ENCODE data around the gene VWA5A.
A peak's percentile ranks its signal among the peaks of the same experiment; 100 is the strongest.

Gene VWA5A, protein sequence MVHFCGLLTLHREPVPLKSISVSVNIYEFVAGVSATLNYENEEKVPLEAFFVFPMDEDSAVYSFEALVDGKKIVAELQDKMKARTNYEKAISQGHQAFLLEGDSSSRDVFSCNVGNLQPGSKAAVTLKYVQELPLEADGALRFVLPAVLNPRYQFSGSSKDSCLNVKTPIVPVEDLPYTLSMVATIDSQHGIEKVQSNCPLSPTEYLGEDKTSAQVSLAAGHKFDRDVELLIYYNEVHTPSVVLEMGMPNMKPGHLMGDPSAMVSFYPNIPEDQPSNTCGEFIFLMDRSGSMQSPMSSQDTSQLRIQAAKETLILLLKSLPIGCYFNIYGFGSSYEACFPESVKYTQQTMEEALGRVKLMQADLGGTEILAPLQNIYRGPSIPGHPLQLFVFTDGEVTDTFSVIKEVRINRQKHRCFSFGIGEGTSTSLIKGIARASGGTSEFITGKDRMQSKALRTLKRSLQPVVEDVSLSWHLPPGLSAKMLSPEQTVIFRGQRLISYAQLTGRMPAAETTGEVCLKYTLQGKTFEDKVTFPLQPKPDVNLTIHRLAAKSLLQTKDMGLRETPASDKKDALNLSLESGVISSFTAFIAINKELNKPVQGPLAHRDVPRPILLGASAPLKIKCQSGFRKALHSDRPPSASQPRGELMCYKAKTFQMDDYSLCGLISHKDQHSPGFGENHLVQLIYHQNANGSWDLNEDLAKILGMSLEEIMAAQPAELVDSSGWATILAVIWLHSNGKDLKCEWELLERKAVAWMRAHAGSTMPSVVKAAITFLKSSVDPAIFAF

DNA sequence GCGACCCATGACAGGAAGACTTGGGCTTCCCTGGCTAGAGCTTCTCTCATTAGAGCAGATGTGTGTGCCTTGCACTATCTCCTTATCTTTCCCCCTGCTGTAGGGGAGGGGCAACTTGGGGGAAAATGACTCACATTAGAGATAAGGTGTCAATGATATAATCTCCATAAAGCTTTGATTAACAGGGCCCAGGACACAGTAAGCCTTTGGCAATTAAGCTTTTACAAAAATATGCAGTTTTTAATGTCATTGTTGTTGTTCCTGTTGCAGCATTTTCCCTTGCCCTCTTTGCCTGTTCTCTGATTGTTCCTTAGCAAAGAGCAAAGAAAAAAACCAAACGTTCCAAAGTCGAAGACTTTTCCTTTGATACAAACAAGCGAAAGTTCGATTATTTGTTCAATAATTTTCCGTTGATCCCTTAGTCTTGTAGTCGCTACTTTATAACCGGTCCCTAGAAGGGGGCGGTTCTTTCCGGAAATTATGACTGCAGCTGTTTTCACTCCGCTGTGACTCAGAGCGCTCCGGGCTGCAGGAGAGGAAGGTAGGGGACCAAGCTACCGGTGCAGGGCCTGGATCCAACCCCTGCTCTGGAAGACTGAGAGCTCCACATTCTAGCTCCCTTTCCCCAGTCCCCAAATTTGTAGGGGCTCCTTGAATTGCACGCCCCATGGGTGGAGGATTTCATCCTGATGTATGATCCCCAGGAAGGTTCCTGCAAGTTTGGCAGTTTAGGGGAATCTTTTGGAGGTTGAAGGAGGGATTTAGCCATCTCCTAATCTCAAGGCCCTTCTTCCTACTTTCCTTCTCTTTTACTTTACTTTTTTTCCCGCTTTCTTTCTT lies at the start of gene VWA5A:
VWA5A (plus strand) TSS at position 509 of the 840 bp plus-strand sequence. CDS start 2,062 bp downstream, outside the sequence.
- TF ChIP-seq, protein P1, sequence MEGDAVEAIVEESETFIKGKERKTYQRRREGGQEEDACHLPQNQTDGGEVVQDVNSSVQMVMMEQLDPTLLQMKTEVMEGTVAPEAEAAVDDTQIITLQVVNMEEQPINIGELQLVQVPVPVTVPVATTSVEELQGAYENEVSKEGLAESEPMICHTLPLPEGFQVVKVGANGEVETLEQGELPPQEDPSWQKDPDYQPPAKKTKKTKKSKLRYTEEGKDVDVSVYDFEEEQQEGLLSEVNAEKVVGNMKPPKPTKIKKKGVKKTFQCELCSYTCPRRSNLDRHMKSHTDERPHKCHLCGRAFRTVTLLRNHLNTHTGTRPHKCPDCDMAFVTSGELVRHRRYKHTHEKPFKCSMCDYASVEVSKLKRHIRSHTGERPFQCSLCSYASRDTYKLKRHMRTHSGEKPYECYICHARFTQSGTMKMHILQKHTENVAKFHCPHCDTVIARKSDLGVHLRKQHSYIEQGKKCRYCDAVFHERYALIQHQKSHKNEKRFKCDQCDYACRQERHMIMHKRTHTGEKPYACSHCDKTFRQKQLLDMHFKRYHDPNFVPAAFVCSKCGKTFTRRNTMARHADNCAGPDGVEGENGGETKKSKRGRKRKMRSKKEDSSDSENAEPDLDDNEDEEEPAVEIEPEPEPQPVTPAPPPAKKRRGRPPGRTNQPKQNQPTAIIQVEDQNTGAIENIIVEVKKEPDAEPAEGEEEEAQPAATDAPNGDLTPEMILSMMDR (conservative IDR thresholded peaks at IDR 0.05; ENCODE audit: control insufficient read depth, insufficient read depth, low read depth, low read length), result no peak
- peak; percentile 87 for DNase-seq (ENCODE audit: low read depth)
- peak within 1 kb of the TSS; percentile 69 for H3K4me3 ChIP-seq (ENCODE audit: control insufficient read depth, low read depth, low read length)

DNA sequence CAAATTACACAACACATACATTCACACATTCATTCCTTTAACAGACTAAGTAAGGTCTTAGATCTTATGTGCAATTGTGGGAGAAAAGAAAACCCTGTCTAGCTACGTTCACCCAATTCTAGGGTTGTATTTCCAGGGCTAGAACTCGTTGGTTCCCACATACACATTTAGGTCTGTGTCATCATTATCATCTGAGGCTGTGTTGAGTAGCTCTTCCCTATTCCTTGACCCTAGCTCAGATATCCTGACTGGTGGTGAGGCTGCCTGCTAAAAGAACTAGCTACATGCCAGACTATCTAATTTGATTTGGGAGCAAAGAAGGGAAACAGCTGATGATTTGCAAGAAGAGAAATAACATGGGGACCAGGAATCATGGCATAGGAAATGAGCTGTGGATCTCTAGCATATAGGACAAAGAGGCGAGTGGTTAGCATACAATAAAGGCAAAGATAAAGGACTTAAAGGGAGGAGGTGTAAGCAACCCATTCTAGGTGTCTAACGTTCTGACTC lies 46.6 kb upstream of the VWA5A start:
- no peak overlapping the region for H3K4me3 ChIP-seq (ENCODE audit: control insufficient read depth, low read depth, low read length)
- TF ChIP-seq, protein P1 (conservative IDR thresholded peaks at IDR 0.05; ENCODE audit: control insufficient read depth, insufficient read depth, low read depth, low read length), result no peak
- no peak for DNase-seq (ENCODE audit: low read depth)

DNA sequence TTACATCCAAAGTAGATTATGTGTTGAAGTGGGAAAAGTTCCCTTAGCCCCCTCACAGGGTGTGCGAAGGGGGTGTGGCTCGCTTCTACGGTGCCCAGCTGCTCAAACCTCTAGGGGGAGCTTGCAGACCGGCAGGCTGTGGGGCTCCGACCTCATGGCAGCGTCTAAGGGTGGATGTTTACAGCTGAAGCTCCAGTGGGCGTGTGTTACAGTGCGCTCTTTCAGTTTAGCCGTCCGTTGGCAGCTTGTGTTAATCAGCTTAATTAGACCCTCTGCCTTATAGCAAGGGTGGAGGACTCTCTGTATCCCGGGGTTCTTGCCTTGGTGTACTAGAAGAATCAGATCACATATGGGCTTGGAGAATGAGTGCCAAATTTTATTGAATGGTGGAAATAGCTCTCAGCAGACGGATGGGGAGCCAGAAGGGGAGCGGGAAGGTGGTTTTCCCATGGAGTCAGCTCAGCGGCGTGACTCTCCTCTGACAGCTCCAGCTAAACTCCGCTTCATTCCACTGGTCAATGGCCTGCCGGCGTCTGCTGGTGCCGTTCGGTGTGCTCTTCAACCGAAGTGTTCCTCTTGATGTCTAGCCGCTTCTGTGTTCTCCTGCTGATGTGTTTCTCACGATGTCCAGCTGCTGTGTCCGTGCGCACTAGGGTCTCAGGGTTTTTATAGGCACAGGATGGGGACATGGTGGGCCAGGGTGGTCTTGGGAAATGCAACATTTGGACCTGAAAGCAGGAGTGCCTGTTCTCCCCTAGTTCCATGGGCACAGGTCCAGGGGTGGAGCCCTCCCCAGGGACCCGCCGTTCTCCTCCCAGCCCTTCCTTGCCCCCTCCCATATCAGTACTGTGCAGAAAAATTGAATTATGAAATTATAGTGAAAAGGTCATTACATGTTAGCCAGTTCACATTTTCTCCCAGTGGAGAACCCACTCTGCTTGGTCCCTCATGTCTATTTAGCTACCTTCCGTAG lies 45.5 kb upstream of the VWA5A start:
- TF ChIP-seq, protein P1 (conservative IDR thresholded peaks at IDR 0.05; ENCODE audit: control insufficient read depth, insufficient read depth, low read depth, low read length), result peak; percentile 64
- DNase-seq (ENCODE audit: low read depth), result peak; percentile 62
- peak overlapping the region; percentile 35 for H3K4me3 ChIP-seq (ENCODE audit: control insufficient read depth, low read depth, low read length)

DNA sequence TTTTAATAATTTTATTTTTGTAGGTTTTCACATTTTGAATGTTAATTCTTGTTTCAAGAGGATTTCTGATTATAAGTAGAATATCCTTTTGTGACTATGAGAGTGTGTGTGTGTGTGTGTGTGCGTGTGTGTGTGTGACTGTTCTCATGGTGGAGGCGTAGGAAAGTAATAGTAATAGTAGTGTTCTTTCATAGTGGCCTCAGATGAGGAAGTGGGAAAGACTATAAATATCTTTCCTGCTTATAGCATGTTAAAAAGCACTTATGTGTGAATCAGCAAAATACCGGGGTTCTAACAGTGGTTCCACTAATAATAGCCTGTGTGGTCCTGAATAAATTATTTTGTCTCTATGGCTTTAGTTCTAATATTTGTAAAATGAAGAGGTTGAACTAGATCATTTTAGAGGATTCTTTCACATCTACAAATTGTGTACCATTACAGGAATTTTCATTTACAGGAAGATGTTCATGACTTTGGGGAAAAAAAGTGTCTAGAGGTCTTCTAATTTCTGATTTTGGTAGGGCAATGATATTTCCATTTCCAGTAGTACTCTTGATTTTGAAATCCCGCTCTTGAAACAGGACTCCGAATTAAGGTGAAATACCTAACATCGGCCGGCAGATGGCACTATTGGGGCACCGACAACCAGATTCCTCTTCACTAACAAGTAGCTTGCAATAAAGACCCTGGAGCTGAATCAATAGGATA lies 44.2 kb upstream of the VWA5A start:
- TF ChIP-seq, protein P1 (conservative IDR thresholded peaks at IDR 0.05; ENCODE audit: control insufficient read depth, insufficient read depth, low read depth, low read length), result peak; percentile 71
- no peak overlapping the region for H3K4me3 ChIP-seq (ENCODE audit: control insufficient read depth, low read depth, low read length)
- DNase-seq (ENCODE audit: low read depth), result peak; percentile 79

DNA sequence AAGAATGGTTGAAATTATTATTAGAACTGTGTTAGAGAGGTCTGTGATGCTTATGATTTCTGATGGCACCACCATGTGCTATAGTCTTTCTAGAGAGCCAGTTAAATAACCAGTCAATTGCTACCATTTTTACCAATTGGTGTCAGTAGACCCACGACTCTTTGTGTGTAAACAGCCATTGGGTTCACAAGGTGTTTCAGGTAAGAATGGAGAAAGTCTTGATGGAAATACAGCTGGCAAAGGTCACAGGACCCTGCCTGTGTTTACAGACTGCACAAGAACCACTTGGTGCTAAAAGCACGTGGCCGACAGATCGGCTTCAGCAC lies 43.7 kb upstream of the VWA5A start:
- no peak overlapping the region for H3K4me3 ChIP-seq (ENCODE audit: control insufficient read depth, low read depth, low read length)
- TF ChIP-seq, protein P1 (conservative IDR thresholded peaks at IDR 0.05; ENCODE audit: control insufficient read depth, insufficient read depth, low read depth, low read length), result no peak
- no peak for DNase-seq (ENCODE audit: low read depth)

Data from fibroblast of mammary gland (primary cell).